Astrocyte (in vitro differentiated cells and primary cell): ENCODE results near the gene RABL2B. TPM values are rescaled to one million over a fixed set of nuclear protein-coding genes. Genes with fewer than 3 reads are reported as not detected.

ENCODE experiments used
- DNase-seq: peaks from one replicate; pipeline ENCODE4 v3.0.0-alpha.2; 2010; ENCODE audit warnings: low read depth
- FAIRE-seq: peaks from 2 replicates; lab custom pipeline; 2011; peaks lifted over from hg19 to GRCh38; lab: Jason Lieb, UNC
- H2AFZ ChIP-seq: 2 replicates; pipeline ENCODE4 v1.6.0; 2012; ENCODE audit warnings: low read depth, low read length, inconsistent platforms
- H3K27ac ChIP-seq: 2 replicates; pipeline ENCODE4 v1.5.1; 2011; ENCODE audit warnings: low read depth, low read length, inconsistent platforms
- H3K27me3 ChIP-seq: 2 replicates; pipeline ENCODE4 v1.6.0; 2011; ENCODE audit warnings: low read length, inconsistent platforms; ENCODE audit not compliant: insufficient read depth
- H3K36me3 ChIP-seq: 2 replicates; pipeline ENCODE4 v1.5.1; 2011; ENCODE audit warnings: low read length, inconsistent platforms; ENCODE audit not compliant: insufficient read depth
- H3K4me1 ChIP-seq: 2 replicates; pipeline ENCODE4 v1.5.1; 2011; ENCODE audit warnings: low read length, inconsistent platforms; ENCODE audit not compliant: insufficient read depth
- H3K4me2 ChIP-seq: 2 replicates; pipeline ENCODE4 v1.6.0; 2012; ENCODE audit warnings: low read length, inconsistent platforms
- H3K4me3 ChIP-seq: 2 replicates; pipeline ENCODE4 v1.5.1; 2011; ENCODE audit warnings: low read depth, mild to moderate bottlenecking, low read length, inconsistent platforms; ENCODE audit not compliant: insufficient read depth
- H3K79me2 ChIP-seq: 2 replicates; pipeline ENCODE4 v1.6.0; 2012; ENCODE audit warnings: mild to moderate bottlenecking, low read length, inconsistent platforms; ENCODE audit not compliant: insufficient read depth
- H3K9ac ChIP-seq: 2 replicates; pipeline ENCODE4 v1.6.0; 2012; ENCODE audit warnings: mild to moderate bottlenecking, low read length, inconsistent platforms
- H3K9me3 ChIP-seq: 2 replicates; pipeline ENCODE4 v1.5.1; 2012; ENCODE audit warnings: low read depth, mild to moderate bottlenecking, low read length, inconsistent platforms; ENCODE audit not compliant: insufficient read depth
- H4K20me1 ChIP-seq: 2 replicates; pipeline ENCODE4 v1.6.0; 2012; ENCODE audit warnings: low read length, inconsistent platforms; ENCODE audit not compliant: insufficient read depth
- H3K27ac Mint-ChIP-seq: one replicate; pipeline ENCODE4 v1.8.0; 2021; ENCODE audit warnings: mild to moderate bottlenecking, mixed read lengths; ENCODE audit not compliant: unreplicated experiment
- H3K27me3 Mint-ChIP-seq: one replicate; pipeline ENCODE4 v1.8.0; 2021; ENCODE audit warnings: low read depth, mixed read lengths; ENCODE audit not compliant: unreplicated experiment
- H3K36me3 Mint-ChIP-seq: one replicate; pipeline ENCODE4 v1.8.0; 2021; ENCODE audit warnings: low read depth, mixed read lengths; ENCODE audit not compliant: unreplicated experiment
- H3K4me1 Mint-ChIP-seq: one replicate; pipeline ENCODE4 v1.8.0; 2021; ENCODE audit warnings: low read depth, mixed read lengths; ENCODE audit not compliant: unreplicated experiment
- H3K4me3 Mint-ChIP-seq: one replicate; pipeline ENCODE4 v1.8.0; 2021; ENCODE audit warnings: mild to moderate bottlenecking, moderate library complexity, mixed read lengths; ENCODE audit not compliant: unreplicated experiment
- H3K9me3 Mint-ChIP-seq: one replicate; pipeline ENCODE4 v1.8.0; 2021; ENCODE audit warnings: mild to moderate bottlenecking, mixed read lengths; ENCODE audit not compliant: unreplicated experiment
- EZH2 ChIP-seq: IDR thresholded peaks from 2 replicates; pipeline ENCODE4 v1.6.1; 2012; ENCODE audit warnings: mild to moderate bottlenecking, low read length, inconsistent platforms; ENCODE audit not compliant: insufficient read depth
- total RNA-seq: library from RNA; stranded (reverse); gene quantifications from 2 replicates; pipeline ENCODE4 v1.2.1, GENCODE V29; 2021
- TF ChIP-seq, protein P1 (sequence below): IDR thresholded peaks from 2 replicates; pipeline ENCODE4 v1.5.1; 2011; ENCODE audit warnings: low read depth, mild to moderate bottlenecking, inconsistent platforms, low read length, moderate library complexity; ENCODE audit not compliant: insufficient read depth

The RABL2B gene
- total RNA-seq, 1 donor from 2014 or later = 26.6 TPM

DNA sequence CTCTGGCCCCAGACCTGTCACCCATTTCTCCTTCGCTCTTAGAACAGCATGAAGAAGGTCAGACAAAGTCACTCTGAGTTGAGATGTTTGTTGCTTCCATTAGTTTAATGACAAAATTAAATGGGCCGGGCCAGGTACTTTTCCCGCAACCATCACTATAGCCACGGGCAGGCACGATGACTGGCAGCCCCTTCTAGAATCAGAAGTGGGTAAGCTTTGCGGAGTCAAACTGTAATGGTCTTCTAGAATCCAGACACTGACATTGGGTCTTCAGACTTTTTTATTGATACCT lies 47.8 kb downstream of the RABL2B start:
- no peak overlapping the region for H3K9ac ChIP-seq
- H4K20me1 ChIP-seq = peaks cover 7% of the 10 kb centered on the region
- no peak overlapping the region for H3K4me2 ChIP-seq
- DNase-seq (no peak), FAIRE-seq (no peak)
- TF ChIP-seq EZH2 = no peak
- TF ChIP-seq, protein P1, sequence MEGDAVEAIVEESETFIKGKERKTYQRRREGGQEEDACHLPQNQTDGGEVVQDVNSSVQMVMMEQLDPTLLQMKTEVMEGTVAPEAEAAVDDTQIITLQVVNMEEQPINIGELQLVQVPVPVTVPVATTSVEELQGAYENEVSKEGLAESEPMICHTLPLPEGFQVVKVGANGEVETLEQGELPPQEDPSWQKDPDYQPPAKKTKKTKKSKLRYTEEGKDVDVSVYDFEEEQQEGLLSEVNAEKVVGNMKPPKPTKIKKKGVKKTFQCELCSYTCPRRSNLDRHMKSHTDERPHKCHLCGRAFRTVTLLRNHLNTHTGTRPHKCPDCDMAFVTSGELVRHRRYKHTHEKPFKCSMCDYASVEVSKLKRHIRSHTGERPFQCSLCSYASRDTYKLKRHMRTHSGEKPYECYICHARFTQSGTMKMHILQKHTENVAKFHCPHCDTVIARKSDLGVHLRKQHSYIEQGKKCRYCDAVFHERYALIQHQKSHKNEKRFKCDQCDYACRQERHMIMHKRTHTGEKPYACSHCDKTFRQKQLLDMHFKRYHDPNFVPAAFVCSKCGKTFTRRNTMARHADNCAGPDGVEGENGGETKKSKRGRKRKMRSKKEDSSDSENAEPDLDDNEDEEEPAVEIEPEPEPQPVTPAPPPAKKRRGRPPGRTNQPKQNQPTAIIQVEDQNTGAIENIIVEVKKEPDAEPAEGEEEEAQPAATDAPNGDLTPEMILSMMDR = no peak
- peaks cover 27% of the 10 kb centered on the region for H3K27me3 ChIP-seq
- peaks cover 3% of the 10 kb centered on the region for H3K36me3 Mint-ChIP-seq
- H3K9me3 Mint-ChIP-seq = peaks cover 7% of the 10 kb centered on the region
- H3K27me3 Mint-ChIP-seq = peaks cover 55% of the 10 kb centered on the region
- H3K4me1 ChIP-seq = no peaks in the 10 kb centered on the region
- H3K4me1 Mint-ChIP-seq = peaks cover 4% of the 10 kb centered on the region
- H3K4me3 Mint-ChIP-seq = no peak overlapping the region
- H3K27ac Mint-ChIP-seq = no peak overlapping the region
- no peaks in the 10 kb centered on the region for H3K9me3 ChIP-seq
- no peak overlapping the region for H2AFZ ChIP-seq
- no peaks in the 10 kb centered on the region for H3K36me3 ChIP-seq
- no peak overlapping the region for H3K27ac ChIP-seq
- H3K79me2 ChIP-seq = no peaks in the 10 kb centered on the region
- H3K4me3 ChIP-seq = no peak overlapping the region

DNA sequence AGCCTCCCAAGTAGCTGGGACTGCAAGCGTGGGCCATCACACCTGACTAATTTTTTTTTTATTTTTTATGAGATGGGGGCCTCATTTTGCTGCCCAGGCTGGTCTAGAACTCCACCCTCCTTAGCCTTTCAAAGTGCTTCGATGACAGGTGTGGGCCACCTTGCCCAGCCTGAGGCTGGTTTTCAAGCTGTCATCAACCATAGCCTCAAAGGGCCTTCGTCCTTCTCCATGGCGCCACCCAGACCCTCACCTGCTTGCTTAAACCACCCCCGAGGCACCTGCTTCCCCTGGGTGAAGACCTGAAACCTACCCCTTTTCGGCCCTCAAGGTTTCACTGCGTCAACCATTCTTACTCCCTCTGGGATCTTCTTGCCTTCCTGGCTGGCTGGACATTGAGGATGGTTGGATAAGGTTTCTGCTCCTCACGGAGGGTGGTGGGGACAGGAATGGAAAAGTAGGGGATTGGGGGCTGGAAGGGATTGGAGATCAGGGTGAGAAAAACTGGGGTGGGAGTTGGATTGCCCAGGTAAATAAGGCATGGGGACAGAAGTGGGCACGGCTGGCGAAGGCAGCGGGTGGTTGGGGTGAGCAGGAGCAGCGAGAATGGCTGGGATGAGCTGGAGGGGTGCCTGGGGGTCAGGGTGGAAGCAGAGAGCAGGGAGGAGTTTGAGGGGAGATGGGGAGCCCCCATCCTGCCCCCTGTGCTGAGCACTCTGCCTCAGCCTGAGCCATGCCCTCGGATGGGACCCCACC lies 48.3 kb downstream of the RABL2B start:
- Histone ChIP-seq H3K4me1 (no peaks in the 10 kb centered on the region), H3K4me2 (no peak overlapping the region), H3K9me3 (no peaks in the 10 kb centered on the region), H3K9ac (no peak overlapping the region), H3K27me3 (peaks cover 27% of the 10 kb centered on the region), H3K79me2 (no peaks in the 10 kb centered on the region), H3K27ac (no peak overlapping the region), H3K36me3 (no peaks in the 10 kb centered on the region), H2AFZ (no peak overlapping the region), H4K20me1 (peaks cover 7% of the 10 kb centered on the region), H3K4me3 (no peak overlapping the region)
- no peak for TF ChIP-seq EZH2
- TF ChIP-seq, protein P1 = no peak
- no peak for DNase-seq
- Mint-ChIP-seq H3K27me3 (peaks cover 51% of the 10 kb centered on the region), H3K4me1 (peaks cover 4% of the 10 kb centered on the region), H3K9me3 (peaks cover 7% of the 10 kb centered on the region), H3K27ac (no peak overlapping the region), H3K4me3 (no peak overlapping the region), H3K36me3 (peaks cover 3% of the 10 kb centered on the region)
- FAIRE-seq = no peak

DNA sequence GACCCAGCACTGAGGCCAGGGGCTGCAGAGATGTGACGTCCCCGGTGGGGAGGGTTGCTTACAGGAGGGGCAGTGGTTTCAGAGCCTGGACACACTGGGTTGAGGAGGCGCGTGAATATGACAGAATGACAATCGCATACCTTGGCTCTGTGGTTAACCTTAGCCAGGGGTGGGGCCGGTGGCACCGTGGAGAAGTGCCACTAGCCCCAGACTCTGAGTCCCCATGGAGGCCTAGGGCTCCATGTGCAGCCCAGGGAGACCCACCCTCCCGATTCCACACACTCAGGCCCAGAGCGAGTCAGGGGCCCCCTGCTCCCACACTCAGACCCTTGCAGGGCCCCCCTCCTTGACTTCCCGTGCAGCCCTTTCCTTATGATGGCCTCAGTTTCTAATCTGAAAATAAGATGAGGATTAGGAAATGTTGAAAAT lies 49.1 kb downstream of the RABL2B start:
- Histone ChIP-seq H3K36me3 (no peaks in the 10 kb centered on the region), H3K4me1 (no peaks in the 10 kb centered on the region), H3K9me3 (no peaks in the 10 kb centered on the region), H3K9ac (no peak overlapping the region), H3K27ac (no peak overlapping the region), H3K4me2 (no peak overlapping the region), H3K79me2 (no peaks in the 10 kb centered on the region), H3K27me3 (peaks cover 25% of the 10 kb centered on the region), H2AFZ (no peak overlapping the region), H3K4me3 (no peak overlapping the region), H4K20me1 (peaks cover 14% of the 10 kb centered on the region)
- no peak for FAIRE-seq
- Mint-ChIP-seq H3K27ac (no peak overlapping the region), H3K27me3 (peaks cover 52% of the 10 kb centered on the region), H3K4me1 (peaks cover 4% of the 10 kb centered on the region), H3K4me3 (no peak overlapping the region), H3K9me3 (peaks cover 7% of the 10 kb centered on the region), H3K36me3 (peaks cover 5% of the 10 kb centered on the region)
- no peak for DNase-seq
- TF ChIP-seq, protein P1 = no peak
- no peak for TF ChIP-seq EZH2
